GM23248 (cell line): ENCODE data around the gene RNF13. TPM values are rescaled to one million over a fixed set of nuclear protein-coding genes. Genes with fewer than 3 reads are reported as not detected.

Source experiments
- DNase-seq: peaks from one replicate; pipeline ENCODE4 v3.0.0-alpha.2; 2015
- H2AFZ ChIP-seq: fragments of 200-600 bp; sonication (generic); 2 replicates; pipeline ENCODE4 v1.6.1; 2016; ENCODE audit warnings: antibody characterized with exemption
- H3F3A ChIP-seq: fragments of 200-600 bp; sonication (generic); 2 replicates; pipeline ENCODE4 v1.6.1; 2016; ENCODE audit warnings: mild to moderate bottlenecking, antibody characterized with exemption, mixed run types; ENCODE audit not compliant: insufficient read depth
- H3K27ac ChIP-seq: fragments of 200-600 bp; sonication (generic); 2 replicates; pipeline ENCODE4 v1.5.1; 2016; ENCODE audit warnings: mild to moderate bottlenecking
- H3K27me3 ChIP-seq: fragments of 200-600 bp; sonication (generic); replicated peaks from 2 replicates; pipeline ENCODE4 v1.6.1; 2016; ENCODE audit warnings: mild to moderate bottlenecking; ENCODE audit not compliant: insufficient read depth
- H3K36me3 ChIP-seq: fragments of 200-600 bp; sonication (generic); 2 replicates; pipeline ENCODE4 v1.6.1; 2016; ENCODE audit warnings: low read depth, mild to moderate bottlenecking
- H3K4me1 ChIP-seq: fragments of 200-600 bp; sonication (generic); 2 replicates; pipeline ENCODE4 v1.6.1; 2016; ENCODE audit warnings: mild to moderate bottlenecking; ENCODE audit not compliant: insufficient read depth
- H3K4me2 ChIP-seq: fragments of 200-600 bp; sonication (generic); one replicate; pipeline ENCODE4 v1.6.1; 2016; ENCODE audit warnings: mild to moderate bottlenecking; ENCODE audit not compliant: unreplicated experiment
- H3K4me3 ChIP-seq: fragments of 200-600 bp; sonication (generic); 2 replicates; pipeline ENCODE4 v1.5.1; 2016; ENCODE audit warnings: mild to moderate bottlenecking
- H3K79me2 ChIP-seq: fragments of 200-600 bp; sonication (generic); 2 replicates; pipeline ENCODE4 v1.6.1; 2016; ENCODE audit warnings: mild to moderate bottlenecking; ENCODE audit not compliant: insufficient read depth
- H3K9ac ChIP-seq: fragments of 200-600 bp; sonication (generic); 2 replicates; pipeline ENCODE4 v1.6.1; 2016; ENCODE audit warnings: mild to moderate bottlenecking
- H3K9me2 ChIP-seq: fragments of 200-600 bp; sonication (generic); 2 replicates; pipeline ENCODE4 v1.6.1; 2016; ENCODE audit warnings: mixed run types, mild to moderate bottlenecking, moderate library complexity; ENCODE audit not compliant: insufficient read depth
- H3K9me3 ChIP-seq: fragments of 200-600 bp; sonication (generic); one replicate; pipeline ENCODE4 v1.6.1; 2017; ENCODE audit warnings: low read depth
- H4K20me1 ChIP-seq: fragments of 200-600 bp; sonication (generic); 2 replicates; pipeline ENCODE4 v1.6.0; 2016; ENCODE audit not compliant: insufficient read depth
- EZH2 ChIP-seq: fragments of 200-600 bp; sonication (generic); IDR thresholded peaks from 2 replicates; pipeline ENCODE4 v1.6.1; 2018; ENCODE audit warnings: antibody characterized with exemption, mild to moderate bottlenecking; ENCODE audit not compliant: insufficient read depth, poor library complexity, severe bottlenecking
- EZH2phosphoT487 ChIP-seq: fragments of 200-600 bp; sonication (generic); IDR thresholded peaks from 2 replicates; pipeline ENCODE4 v1.6.1; 2018; ENCODE audit warnings: antibody characterized with exemption, moderate library complexity, mild to moderate bottlenecking, low read depth; ENCODE audit not compliant: insufficient read depth
- WGBS, 2 experiments: methylation state at CpG; one replicate each; pipeline ENCODE4 v1.1.6; 2015 to 2017; ENCODE audit warnings: low lambda C conversion rate in 2 of 2, low coverage in 1 of 2; ENCODE audit errors: missing lambda C conversion rate in 2 of 2; 5-methylcytosine and 5-hydroxymethylcytosine counted together
- in situ Hi-C: fragments of 300-500 bp; cut with MboI; formaldehyde crosslinking; loops from 2 replicates; pipeline ENCODE4 v1.15.0; 2020
- polyA plus RNA-seq: library from polyadenylated mRNA; unstranded; fragments of >200 nt; fragmentation: Nextera tagmentation; extraction: Ambion mirVana; gene quantifications from 2 replicates; pipeline ENCODE4 v1.2.1, GENCODE V29; 2016
- total RNA-seq: library from RNA; depleted of rRNA; stranded (reverse); fragments of >200 nt; shearing (Covaris generic); gene quantifications from 2 replicates; pipeline ENCODE4 v1.2.3, GENCODE V29; 2014

RNF13 gene
- total and polyA plus RNA-seq, 2 experiments from 2014 or later: 48.7 to 100.0 TPM

DNA sequence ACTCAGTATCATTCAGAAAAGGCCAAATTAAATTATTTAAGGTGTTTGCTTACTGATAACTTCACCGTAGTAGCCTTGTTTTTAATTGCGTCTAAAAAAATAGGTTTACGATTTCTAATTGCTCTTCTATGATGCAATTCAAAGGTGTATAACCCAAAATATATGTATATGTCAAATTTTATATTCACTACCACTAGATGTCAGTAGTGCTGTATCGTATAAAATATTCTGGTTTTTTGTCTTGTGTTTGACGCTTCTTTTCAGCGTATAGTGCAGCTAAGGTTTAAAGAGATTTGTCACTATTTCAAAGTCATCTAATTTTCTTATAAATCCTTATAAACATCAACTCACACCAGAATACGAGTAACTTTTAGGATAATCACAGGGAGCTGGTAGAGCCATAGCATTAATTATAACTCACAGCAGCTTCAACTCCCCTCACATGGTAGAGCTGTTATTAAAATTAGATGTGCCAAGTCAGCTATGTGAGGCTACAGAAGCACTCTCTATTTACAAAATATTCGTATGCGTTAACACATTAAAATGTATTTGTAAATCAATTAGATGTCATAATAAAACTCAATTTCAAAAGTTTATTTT lies 154.2 kb downstream of the RNF13 start:
- TF ChIP-seq EZH2phosphoT487 (no peak), EZH2 (no peak)
- no peaks in the 10 kb centered on the region for H3K27me3 ChIP-seq
- peak overlapping the region; percentile 92 for H3K4me3 ChIP-seq
- peaks cover 92% of the 10 kb centered on the region for H3K79me2 ChIP-seq
- H3K36me3 ChIP-seq: peaks cover 24% of the 10 kb centered on the region; the same call in 1 of the 2 replicates
- peaks cover 5% of the 10 kb centered on the region; the same call in 1 of the 2 replicates for H4K20me1 ChIP-seq
- 2% methylated on average over 9 of the region's 9 CpGs for WGBS, 2 experiments
- H2AFZ ChIP-seq: no peak overlapping the region
- peaks cover 46% of the 10 kb centered on the region for H3K4me1 ChIP-seq
- in situ Hi-C loops: no loop called here
- H3K9me3 ChIP-seq: no peaks in the 10 kb centered on the region
- peaks cover 34% of the 10 kb centered on the region for H3F3A ChIP-seq
- 0 out of 2 replicates have a peak overlapping the region, but pooled peaks have one; percentile 10 for H3K27ac ChIP-seq
- peak; percentile 69 for DNase-seq
- H3K9me2 ChIP-seq: no peaks in the 10 kb centered on the region
- H3K4me2 ChIP-seq: peak overlapping the region; percentile 100
- peak overlapping the region; percentile 95; the same call in 1 of the 2 replicates for H3K9ac ChIP-seq

DNA sequence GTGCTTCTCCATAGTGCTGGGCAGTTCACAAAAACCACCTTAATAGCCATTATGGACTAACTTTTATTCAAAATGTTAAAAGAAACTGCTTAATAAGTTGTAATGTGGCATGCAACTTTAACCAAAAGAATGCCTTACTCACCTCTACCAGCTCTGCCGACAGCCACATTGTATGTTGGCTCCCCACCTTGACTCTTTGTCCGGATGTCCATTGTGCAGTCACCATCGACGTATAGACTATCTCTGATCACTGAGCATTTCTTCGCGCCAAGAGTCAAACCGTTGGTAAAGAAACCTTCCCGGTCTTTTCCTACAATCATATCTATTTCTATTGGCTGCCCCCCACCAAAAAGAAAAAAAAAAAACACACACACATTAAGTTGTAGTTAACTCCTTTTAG lies 155.2 kb downstream of the RNF13 start:
- peaks cover 34% of the 10 kb centered on the region for H3F3A ChIP-seq
- peaks cover 50% of the 10 kb centered on the region for H3K4me1 ChIP-seq
- H3K27me3 ChIP-seq: no peaks in the 10 kb centered on the region
- H3K79me2 ChIP-seq: peaks cover 88% of the 10 kb centered on the region
- peak overlapping the region; percentile 92 for H3K4me3 ChIP-seq
- H3K4me2 ChIP-seq: peak overlapping the region; percentile 100
- H3K27ac ChIP-seq: peak overlapping the region; percentile 96
- no peak for TF ChIP-seq EZH2
- 58 to 60% methylated on average over 8 of the region's 8 CpGs for WGBS, 2 experiments
- in situ Hi-C loops: no loop called here
- no peak overlapping the region for H2AFZ ChIP-seq
- peaks cover 5% of the 10 kb centered on the region; the same call in 1 of the 2 replicates for H4K20me1 ChIP-seq
- peak overlapping the region; percentile 95 for H3K9ac ChIP-seq
- peak; percentile 54 for DNase-seq
- no peaks in the 10 kb centered on the region for H3K9me2 ChIP-seq
- peaks cover 18% of the 10 kb centered on the region; the same call in 1 of the 2 replicates for H3K36me3 ChIP-seq
- no peaks in the 10 kb centered on the region for H3K9me3 ChIP-seq

DNA sequence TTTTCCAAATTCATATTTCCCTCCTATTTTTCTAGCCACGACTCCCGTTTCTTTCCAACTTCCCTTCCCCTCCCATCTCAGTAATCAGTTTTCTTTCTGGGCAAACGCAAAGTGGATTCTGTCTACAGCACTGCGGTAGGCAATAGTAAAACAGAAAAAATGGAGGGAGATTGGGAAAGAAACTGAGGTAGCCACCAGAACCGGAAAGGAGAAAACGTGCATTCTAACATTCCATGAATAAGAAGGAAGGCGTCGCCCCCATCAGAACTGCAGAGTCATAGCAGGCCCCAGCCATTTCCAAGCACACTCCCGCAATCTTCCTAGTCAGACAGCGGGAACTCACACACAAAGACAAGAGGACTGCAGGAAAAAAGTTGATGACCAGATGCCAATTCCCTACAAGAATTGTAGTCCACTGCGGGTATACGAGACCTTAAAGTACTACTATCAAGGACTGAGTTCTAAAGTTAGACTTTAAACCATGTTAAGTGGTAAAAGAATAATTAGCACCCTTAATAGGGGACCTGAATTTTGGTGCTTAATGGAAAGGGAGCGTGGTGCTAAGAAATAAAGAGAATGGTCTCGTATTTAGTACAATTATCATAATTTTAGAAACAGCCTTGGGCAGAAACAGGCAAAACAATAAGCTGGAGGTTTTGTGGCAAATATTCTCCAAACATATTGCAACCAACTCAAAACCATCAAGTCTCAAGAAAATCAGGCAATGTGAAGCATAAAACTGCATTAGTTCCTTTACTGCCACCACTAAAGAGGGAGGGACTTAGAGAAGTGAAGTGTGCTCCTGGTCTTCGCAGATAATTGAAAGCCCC lies 156.3 kb downstream of the RNF13 start:
- no peaks in the 10 kb centered on the region for H3K9me3 ChIP-seq
- H3K36me3 ChIP-seq: peaks cover 13% of the 10 kb centered on the region; the same call in 1 of the 2 replicates
- peaks cover 42% of the 10 kb centered on the region for H3K4me1 ChIP-seq
- no peaks in the 10 kb centered on the region for H3K27me3 ChIP-seq
- WGBS, 2 experiments: 1 to 2% methylated on average over 15 of the region's 15 CpGs
- H3K79me2 ChIP-seq: peaks cover 77% of the 10 kb centered on the region
- H2AFZ ChIP-seq: peak overlapping the region; percentile 77
- peaks cover 25% of the 10 kb centered on the region for H3F3A ChIP-seq
- DNase-seq: peak; percentile 93
- in situ Hi-C loops: no loop called here
- peaks cover 5% of the 10 kb centered on the region; the same call in 1 of the 2 replicates for H4K20me1 ChIP-seq
- peak overlapping the region; percentile 95 for H3K9ac ChIP-seq
- H3K4me2 ChIP-seq: peak overlapping the region; percentile 100
- H3K9me2 ChIP-seq: no peaks in the 10 kb centered on the region
- peak overlapping the region; percentile 92 for H3K4me3 ChIP-seq
- no peak for TF ChIP-seq EZH2phosphoT487
- no peak for TF ChIP-seq EZH2
- H3K27ac ChIP-seq: peak overlapping the region; percentile 96

DNA sequence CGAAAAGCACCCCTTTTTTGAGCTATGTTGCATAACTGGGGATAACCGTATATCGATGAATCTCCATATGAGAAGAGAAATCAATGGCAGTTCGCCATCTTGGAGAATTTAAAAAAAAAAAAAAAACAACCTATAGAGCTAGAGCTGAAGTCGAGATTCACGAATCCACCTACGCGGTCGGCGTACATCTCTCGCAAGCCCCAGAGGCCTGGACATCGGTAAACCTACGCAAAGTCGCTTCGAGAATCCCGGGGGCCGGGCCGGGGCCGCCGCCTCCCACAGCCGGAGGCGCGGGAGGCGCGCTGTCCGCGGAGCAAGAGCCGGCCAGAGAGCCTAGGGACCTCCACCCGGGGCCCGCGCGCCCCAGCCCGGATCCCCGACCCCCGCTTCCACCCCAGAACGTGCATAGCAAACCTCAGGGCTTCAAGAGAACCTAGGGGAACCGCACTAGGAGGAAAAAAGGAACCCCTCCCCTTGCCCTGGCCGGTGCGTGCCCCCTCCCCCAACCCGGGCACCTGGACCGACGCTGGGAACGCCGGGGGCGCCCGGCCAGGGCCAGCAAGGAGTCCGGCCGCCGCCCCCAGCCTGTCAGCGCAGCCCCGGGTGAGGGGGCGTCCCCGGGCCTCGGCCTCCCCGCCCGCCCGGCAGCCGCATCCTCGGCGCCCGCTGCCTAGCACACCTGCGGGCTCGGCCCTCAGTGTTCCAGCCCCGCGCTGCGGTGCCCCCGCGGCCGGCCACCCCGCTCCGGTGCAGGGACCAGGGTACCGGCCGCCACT lies 157.1 kb downstream of the RNF13 start:
- H3K4me3 ChIP-seq: peak overlapping the region; percentile 92
- peak overlapping the region; percentile 95 for H3K9ac ChIP-seq
- peaks cover 13% of the 10 kb centered on the region; the same call in 1 of the 2 replicates for H3K36me3 ChIP-seq
- in situ Hi-C loops: loop anchor here (10.0 kb wide), 1 partner anchor 215 kb away; no protein-coding TSS in a partner anchor
- H3K4me2 ChIP-seq: peak overlapping the region; percentile 100
- no peaks in the 10 kb centered on the region for H3K9me2 ChIP-seq
- peaks cover under 1% of the 10 kb centered on the region; the same call in 1 of the 2 replicates for H4K20me1 ChIP-seq
- no peaks in the 10 kb centered on the region for H3K27me3 ChIP-seq
- peak; percentile 89 for DNase-seq
- TF ChIP-seq EZH2phosphoT487 (no peak), EZH2 (no peak)
- H2AFZ ChIP-seq: peak overlapping the region; percentile 77
- 0 to 1% methylated on average over 38 to 49 of the region's 73 CpGs for WGBS, 2 experiments
- H3K4me1 ChIP-seq: peaks cover 34% of the 10 kb centered on the region
- H3K27ac ChIP-seq: peak overlapping the region; percentile 96
- H3K79me2 ChIP-seq: peaks cover 69% of the 10 kb centered on the region
- no peaks in the 10 kb centered on the region for H3K9me3 ChIP-seq
- H3F3A ChIP-seq: peaks cover 25% of the 10 kb centered on the region
